A549 treated with AZD2906 at 1 μM for 4 hours (cell line): Measurements from ENCODE around the gene CHST12. TPM values are rescaled to one million over a fixed set of nuclear protein-coding genes. Genes with fewer than 3 reads are reported as not detected.

Source experiments
- total RNA-seq: library from RNA; stranded (reverse); fragments of 200-300 nt; extraction: Qiagen RNA extraction; gene quantifications from 5 replicates; pipeline ENCODE4 v1.2.3, GENCODE V29; 2022

Gene CHST12
- total RNA-seq, result 7.5 to 15.6 TPM (median 12.3 TPM) in 5 replicates

DNA sequence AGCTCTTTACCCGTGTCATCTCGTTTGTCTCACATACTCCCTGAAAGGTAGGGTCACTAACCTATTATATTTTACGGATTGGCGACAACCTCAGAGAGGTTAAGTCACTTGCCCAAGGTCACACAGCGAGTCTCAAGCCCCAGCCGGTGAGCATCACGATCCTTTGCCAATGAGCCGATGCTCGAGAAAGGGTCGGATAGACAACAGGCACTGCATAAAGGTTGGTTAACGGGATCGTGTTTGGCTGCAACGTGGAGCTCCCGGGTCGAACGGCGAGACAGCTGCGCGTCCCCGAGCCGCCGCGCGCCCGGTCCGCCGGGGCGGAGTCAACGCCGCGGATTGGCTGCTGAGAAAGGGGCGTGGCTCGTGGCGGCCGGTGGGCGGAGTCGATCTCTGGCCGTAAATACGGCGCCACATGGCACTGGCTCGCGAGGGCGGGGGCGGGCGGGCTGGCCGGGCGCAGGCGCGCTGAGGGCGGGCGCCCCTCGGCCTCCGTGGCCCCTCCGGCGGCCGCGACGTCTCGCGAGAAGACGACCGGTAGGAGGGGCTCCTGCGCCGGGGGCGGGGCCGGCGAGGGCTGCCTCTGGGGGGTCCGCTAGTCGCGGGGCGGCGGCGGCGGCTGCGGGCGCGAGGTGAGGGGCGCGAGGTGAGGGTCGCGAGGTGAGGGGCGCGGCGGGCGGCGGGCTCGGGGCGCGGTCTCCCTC lies at the start of gene CHST12:
CHST12 (plus strand) TSS at position 598 of the 704 bp plus-strand sequence. CDS start 29,029 bp downstream, outside the sequence.

GRCh38 chr7:2354186-2354938 lies 49.0 kb upstream of the CHST12 start, which contains the start of gene EIF3B:
Gene EIF3B (plus strand): TSS chr7:2354827. CDS start chr7:2354922, 95 bp downstream.

GRCh38 chr7:2476298-2476697 lies 72.9 kb downstream of the CHST12 start, which contains the start of gene GRIFIN:
Gene GRIFIN (minus strand): TSS chr7:2476398. CDS start chr7:2476383, 15 bp downstream.

Other genes with a start within 250 kb of the CHST12 start
- 19.5 to 26.6 TPM (median 23.7 TPM) in 5 replicates for gene MAD1L1, start 170.7 kb upstream of the CHST12 start, total RNA-seq
- gene MRM2, start 161.4 kb upstream of the CHST12 start, total RNA-seq, result 52.3 to 53.6 TPM (median 53.1 TPM) in 5 replicates
- 82.6 to 117 TPM (median 104 TPM) in 5 replicates for gene NUDT1, start 161.4 kb upstream of the CHST12 start, total RNA-seq
- gene SNX8, start 89.2 kb upstream of the CHST12 start, total RNA-seq, result 79.3 to 128 TPM (median 117 TPM) in 5 replicates
- 216 to 266 TPM (median 224 TPM) in 5 replicates for gene EIF3B, start 48.8 kb upstream of the CHST12 start, total RNA-seq
- gene GRIFIN, start 72.8 kb downstream of the CHST12 start, total RNA-seq, result not detected in 5 replicates
- gene LFNG, start 116.2 kb downstream of the CHST12 start, total RNA-seq, result 10.4 to 18.7 TPM (median 18.2 TPM) in 5 replicates
- 22.2 to 36.6 TPM (median 33.7 TPM) in 5 replicates for gene BRAT1, start 151.9 kb downstream of the CHST12 start, total RNA-seq
- gene IQCE, start 155.4 kb downstream of the CHST12 start, total RNA-seq, result 9.0 to 12.4 TPM (median 10.5 TPM) in 5 replicates
- gene TTYH3, start 228.4 kb downstream of the CHST12 start, total RNA-seq, result 38.6 to 54.1 TPM (median 48.7 TPM) in 5 replicates